Thoracic aorta (tissue), 2 donors: ENCODE data around the gene PLA2G2A. TPM values are rescaled to one million over a fixed set of nuclear protein-coding genes. Genes with fewer than 3 reads are reported as not detected.

Source experiments
- ATAC-seq: fragments of 150-250 bp; one replicate; pipeline ENCODE4 v1.8.0; 2017; ENCODE audit warnings: low read depth; ENCODE audit not compliant: insufficient number of reproducible peaks, low FRiP score
- DNase-seq: peaks from one replicate; pipeline ENCODE4 v3.0.0-alpha.2; 2020; ENCODE audit warnings: low spot score
- H3K27ac ChIP-seq, 2 donors: fragments of 200-600 bp; sonication (generic); 1 replicate in 1 of 2; 2 replicates in 1 of 2; pipeline ENCODE4 v1.5.1; 2016; ENCODE audit warnings: mild to moderate bottlenecking in 2 of 2, moderate library complexity in 2 of 2
- H3K27me3 ChIP-seq: fragments of 200-600 bp; sonication (generic); replicated peaks from 2 replicates; pipeline ENCODE4 v1.6.0; 2016; ENCODE audit warnings: mild to moderate bottlenecking; ENCODE audit not compliant: insufficient read depth
- H3K36me3 ChIP-seq: fragments of 200-600 bp; sonication (generic); one replicate; pipeline ENCODE4 v1.5.1; 2016
- H3K4me1 ChIP-seq, 2 donors: fragments of 200-600 bp; sonication (generic); 1 replicate in 1 of 2; 2 replicates in 1 of 2; pipeline versions ENCODE4 v1.5.1 to v1.6.0; 2016; ENCODE audit warnings: low read depth in 2 of 2, mild to moderate bottlenecking in 1 of 2; ENCODE audit not compliant: control insufficient read depth in 1 of 2
- H3K4me3 ChIP-seq: fragments of 200-600 bp; sonication (generic); 2 replicates; pipeline ENCODE4 v1.5.1; 2016; ENCODE audit warnings: mild to moderate bottlenecking
- H3K9me3 ChIP-seq: fragments of 200-600 bp; sonication (generic); 2 replicates; pipeline ENCODE4 v1.5.1; 2016
- CTCF ChIP-seq: fragments of 200-600 bp; sonication (generic); IDR thresholded peaks from one replicate; pipeline ENCODE4 v1.5.1; 2019; ENCODE audit warnings: antibody characterized with exemption
- total RNA-seq, 2 donors: library from RNA; depleted of rRNA; stranded (reverse); fragments of >200 nt; gene quantifications; one replicate each; pipeline versions ENCODE4 v1.1.0 to v1.2.3, GENCODE V29; 2016

Gene PLA2G2A
- total RNA-seq, 2 donors from 2014 or later, result 65.1 to 200 TPM

GRCh38 chr1:19942088-19942487 is 37.3 kb downstream of the PLA2G2A start:
- ATAC-seq (no peak), DNase-seq (no peak)
- Histone ChIP-seq H3K27me3 (no peaks in the 10 kb centered on the region), H3K4me1 (no peaks in the 10 kb centered on the region), H3K9me3 (no peaks in the 10 kb centered on the region), H3K27ac (no peak overlapping the region), H3K36me3 (no peaks in the 10 kb centered on the region), H3K4me3 (no peak overlapping the region)
- TF ChIP-seq CTCF, result no peak

GRCh38 chr1:19941206-19941568 is 38.2 kb downstream of the PLA2G2A start:
- no peak overlapping the region for H3K4me3 ChIP-seq
- no peaks in the 10 kb centered on the region for H3K9me3 ChIP-seq
- H3K27me3 ChIP-seq, result no peaks in the 10 kb centered on the region
- ATAC-seq, result no peak
- no peaks in the 10 kb centered on the region for H3K36me3 ChIP-seq
- no peak for DNase-seq
- H3K27ac ChIP-seq, result no peak overlapping the region
- H3K4me1 ChIP-seq, result no peaks in the 10 kb centered on the region
- no peak for TF ChIP-seq CTCF

GRCh38 chr1:19940486-19941205 is 38.8 kb downstream of the PLA2G2A start:
- no peak overlapping the region for H3K27ac ChIP-seq

GRCh38 chr1:19938472-19938871 is 40.9 kb downstream of the PLA2G2A start:
- H3K27me3 ChIP-seq, result no peaks in the 10 kb centered on the region
- no peak overlapping the region for H3K4me3 ChIP-seq
- DNase-seq, result no peak
- TF ChIP-seq CTCF, result no peak
- H3K4me1 ChIP-seq, result no peaks in the 10 kb centered on the region
- no peak for ATAC-seq
- no peaks in the 10 kb centered on the region for H3K36me3 ChIP-seq
- H3K9me3 ChIP-seq, result no peaks in the 10 kb centered on the region
- no peak overlapping the region for H3K27ac ChIP-seq

More at GRCh38 chr1:19940486-19941205, 38.8 kb downstream of the PLA2G2A start:
- no peaks in the 10 kb centered on the region for H3K27me3 ChIP-seq
- no peak for TF ChIP-seq CTCF
- H3K4me3 ChIP-seq, result no peak overlapping the region
- no peaks in the 10 kb centered on the region for H3K4me1 ChIP-seq
- no peaks in the 10 kb centered on the region for H3K36me3 ChIP-seq
- no peaks in the 10 kb centered on the region for H3K9me3 ChIP-seq
- ATAC-seq (no peak), DNase-seq (no peak)

GRCh38 chr1:19936061-19936750 is 43.2 kb downstream of the PLA2G2A start:
- no peak for ATAC-seq
- Histone ChIP-seq H3K4me3 (no peak overlapping the region), H3K27ac (no peak overlapping the region), H3K27me3 (no peaks in the 10 kb centered on the region), H3K9me3 (peaks cover 7% of the 10 kb centered on the region), H3K36me3 (no peaks in the 10 kb centered on the region), H3K4me1 (no peaks in the 10 kb centered on the region)
- no peak for TF ChIP-seq CTCF
- no peak for DNase-seq
